ENCODE results near the gene TSHZ3.

Gene TSHZ3

GRCh38 chr19:31254611-31255010, 94.6 kb downstream of the TSHZ3 start:
- TF ChIP-seq CTCF (conservative IDR thresholded peaks at IDR 0.05; ENCODE audit: low read length) (no peak), EZH2phosphoT487 (IDR thresholded peaks at IDR 0.05; ENCODE audit: borderline replicate concordance) (no peak)
- H3K9me3 ChIP-seq (ENCODE audit: insufficient read depth, low read depth, low read length): no peaks in the 10 kb centered on the region
- no peaks in the 10 kb centered on the region for H3K4me1 ChIP-seq (ENCODE audit: insufficient read depth, low read length, poor library complexity, severe bottlenecking)
- H3K79me2 ChIP-seq (ENCODE audit: insufficient read depth, low read length): no peaks in the 10 kb centered on the region
- H2AFZ ChIP-seq (ENCODE audit: low read length): no peak overlapping the region
- H3K4me3 ChIP-seq (ENCODE audit: low read length, poor library complexity, severe bottlenecking): no peak overlapping the region
- H3K36me3 ChIP-seq (ENCODE audit: insufficient read depth, low read length): no peaks in the 10 kb centered on the region
- no peaks in the 10 kb centered on the region for H3K9me2 ChIP-seq (replicated peaks; ENCODE audit: low read depth, low read length)
- no peak overlapping the region for H3K4me2 ChIP-seq (ENCODE audit: low read depth, low read length, poor library complexity, severe bottlenecking)
- no peak overlapping the region for H3K9ac ChIP-seq (ENCODE audit: low read depth, low read length, poor library complexity, severe bottlenecking)
- no peaks in the 10 kb centered on the region for H3F3A ChIP-seq (ENCODE audit: low read depth)
- no peaks in the 10 kb centered on the region for H4K20me1 ChIP-seq (ENCODE audit: insufficient read depth, low read length, poor library complexity, severe bottlenecking)
- H3K27me3 ChIP-seq (ENCODE audit: insufficient read depth, low read length, poor library complexity, severe bottlenecking): no peaks in the 10 kb centered on the region

GRCh38 chr19:31254180-31254551, 95.1 kb downstream of the TSHZ3 start:
- Histone ChIP-seq H3K4me2 (ENCODE audit: low read depth, low read length, poor library complexity, severe bottlenecking) (no peak overlapping the region), H2AFZ (ENCODE audit: low read length) (no peak overlapping the region), H3K4me1 (ENCODE audit: insufficient read depth, low read length, poor library complexity, severe bottlenecking) (no peaks in the 10 kb centered on the region), H3K4me3 (ENCODE audit: low read length, poor library complexity, severe bottlenecking) (no peak overlapping the region), H3K79me2 (ENCODE audit: insufficient read depth, low read length) (no peaks in the 10 kb centered on the region), H4K20me1 (ENCODE audit: insufficient read depth, low read length, poor library complexity, severe bottlenecking) (no peaks in the 10 kb centered on the region), H3K36me3 (ENCODE audit: insufficient read depth, low read length) (no peaks in the 10 kb centered on the region), H3K9me3 (ENCODE audit: insufficient read depth, low read depth, low read length) (no peaks in the 10 kb centered on the region), H3K9ac (ENCODE audit: low read depth, low read length, poor library complexity, severe bottlenecking) (no peak overlapping the region), H3K9me2 (replicated peaks; ENCODE audit: low read depth, low read length) (no peaks in the 10 kb centered on the region), H3F3A (ENCODE audit: low read depth) (no peaks in the 10 kb centered on the region), H3K27me3 (ENCODE audit: insufficient read depth, low read length, poor library complexity, severe bottlenecking) (no peaks in the 10 kb centered on the region)
- no peak for TF ChIP-seq EZH2phosphoT487 (IDR thresholded peaks at IDR 0.05; ENCODE audit: borderline replicate concordance)
- no peak for TF ChIP-seq CTCF (conservative IDR thresholded peaks at IDR 0.05; ENCODE audit: low read length)

DNA sequence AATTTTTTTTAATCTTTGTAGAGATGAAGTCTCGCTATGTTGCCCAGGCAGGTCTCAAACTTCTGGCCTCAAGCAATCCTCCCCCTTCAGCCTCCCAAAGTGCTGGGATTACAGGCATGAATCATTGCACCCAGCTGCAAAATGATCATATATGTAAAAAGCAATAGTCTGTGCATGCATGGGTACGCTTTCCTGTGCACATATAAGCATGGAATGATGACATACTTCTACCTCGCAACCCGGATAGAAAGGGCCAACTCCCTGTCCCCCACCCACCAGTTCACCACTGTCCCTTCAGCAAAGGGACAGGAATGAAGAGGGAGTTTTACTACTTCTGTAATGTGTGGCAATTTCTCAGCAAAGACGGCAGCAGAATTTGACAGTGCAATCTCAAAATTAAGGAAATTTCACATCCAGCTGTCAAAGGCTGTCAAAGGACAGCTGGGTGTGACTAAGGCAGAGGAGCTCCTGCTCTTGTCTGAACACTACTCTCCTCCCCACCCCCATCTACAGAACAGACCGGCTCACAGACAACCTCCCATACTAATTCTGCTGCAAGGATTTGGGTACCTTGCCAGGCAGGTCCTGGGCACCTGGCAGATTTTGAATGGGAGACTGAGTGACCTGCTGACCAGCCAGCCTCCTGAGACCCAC, 95.6 kb downstream of the TSHZ3 start:
- H3K9me3 ChIP-seq (ENCODE audit: insufficient read depth, low read depth, low read length): no peaks in the 10 kb centered on the region
- no peaks in the 10 kb centered on the region for H3K4me1 ChIP-seq (ENCODE audit: insufficient read depth, low read length, poor library complexity, severe bottlenecking)
- no peak overlapping the region for H3K4me3 ChIP-seq (ENCODE audit: low read length, poor library complexity, severe bottlenecking)
- H3K36me3 ChIP-seq (ENCODE audit: insufficient read depth, low read length): no peaks in the 10 kb centered on the region
- H2AFZ ChIP-seq (ENCODE audit: low read length): no peak overlapping the region
- no peak for TF ChIP-seq EZH2phosphoT487 (IDR thresholded peaks at IDR 0.05; ENCODE audit: borderline replicate concordance)
- TF ChIP-seq CTCF (conservative IDR thresholded peaks at IDR 0.05; ENCODE audit: low read length): no peak
- no peaks in the 10 kb centered on the region for H4K20me1 ChIP-seq (ENCODE audit: insufficient read depth, low read length, poor library complexity, severe bottlenecking)
- H3K4me2 ChIP-seq (ENCODE audit: low read depth, low read length, poor library complexity, severe bottlenecking): no peak overlapping the region
- no peaks in the 10 kb centered on the region for H3F3A ChIP-seq (ENCODE audit: low read depth)
- H3K27me3 ChIP-seq (ENCODE audit: insufficient read depth, low read length, poor library complexity, severe bottlenecking): no peaks in the 10 kb centered on the region
- no peaks in the 10 kb centered on the region for H3K9me2 ChIP-seq (replicated peaks; ENCODE audit: low read depth, low read length)
- no peaks in the 10 kb centered on the region for H3K79me2 ChIP-seq (ENCODE audit: insufficient read depth, low read length)
- no peak overlapping the region for H3K9ac ChIP-seq (ENCODE audit: low read depth, low read length, poor library complexity, severe bottlenecking)

Data from Loucy (cell line).